ENCODE measurements around the gene ASB13.

GRCh38 chr10:5616046-5616445 is 50.3 kb downstream of the ASB13 start:
- TF ChIP-seq SUZ12 (IDR thresholded peaks at IDR 0.05; ENCODE audit: extremely low read depth, insufficient read depth, insufficient read length) (no peak), ZNF274 (IDR thresholded peaks at IDR 0.05; ENCODE audit: low read depth, low read length) (no peak)
